Peyer's patch (tissue), 4 donors: ENCODE measurements around the gene YJU2. TPM values are rescaled to one million over a fixed set of nuclear protein-coding genes. Genes with fewer than 3 reads are reported as not detected.
"Not testable (repeated sequence)": the region's sequence is repeated elsewhere in the genome, so short reads cannot be mapped to it uniquely, and the experiment has no call there.

ENCODE experiments used
- DNase-seq, 3 donors: peaks; one replicate each; pipeline ENCODE4 v3.0.0-alpha.2; 2017 to 2019
- H3K27ac ChIP-seq, 4 donors: fragments of 200-600 bp; sonication (generic); one replicate each; pipeline ENCODE4 v1.5.1; 2016 to 2019
- H3K27me3 ChIP-seq, 2 donors: fragments of 200-600 bp; sonication (generic); one replicate each; pipeline ENCODE4 v1.5.1; 2019
- H3K36me3 ChIP-seq, 3 donors: fragments of 200-600 bp; sonication (generic); one replicate each; pipeline ENCODE4 v1.5.1; 2016 to 2019
- H3K4me1 ChIP-seq, 4 donors: fragments of 200-600 bp; sonication (generic); one replicate each; pipeline ENCODE4 v1.5.1; 2016 to 2019
- H3K4me3 ChIP-seq, 4 donors: fragments of 200-600 bp; sonication (generic); 1 replicate in 3 of 4; 2 replicates in 1 of 4; pipeline ENCODE4 v1.5.1; 2016 to 2019; ENCODE audit warnings: mild to moderate bottlenecking in 1 of 4
- H3K9me3 ChIP-seq, 4 donors: fragments of 200-600 bp; sonication (generic); one replicate each; pipeline ENCODE4 v1.5.1; 2016 to 2019; ENCODE audit warnings: mild to moderate bottlenecking in 1 of 4
- POLR2A ChIP-seq, 2 donors: fragments of 450-650 bp; IDR thresholded peaks; one replicate each; pipeline ENCODE4 v1.5.1; 2017; ENCODE audit warnings: antibody characterized with exemption in 2 of 2, mild to moderate bottlenecking in 2 of 2, moderate library complexity in 2 of 2
- total RNA-seq, 4 donors: library from RNA; depleted of rRNA; stranded (reverse); fragments of >200 nt; gene quantifications; one replicate each; pipeline ENCODE4 v1.1.0, GENCODE V29; 2016
- TF ChIP-seq, protein P1 (sequence below), 6 experiments: fragments of 450-650 bp in 4 of 6; fragments of 200-600 bp in 2 of 6; sonication (generic) in 1 of 6; IDR thresholded peaks; one replicate each; pipeline ENCODE4 v1.5.1; 2017 to 2019; ENCODE audit warnings: antibody characterized with exemption in 6 of 6, mild to moderate bottlenecking in 3 of 6, moderate library complexity in 1 of 6

Gene YJU2
- total RNA-seq, 4 donors from 2014 or later: 8.9 to 33.8 (median 24.1) TPM

DNA sequence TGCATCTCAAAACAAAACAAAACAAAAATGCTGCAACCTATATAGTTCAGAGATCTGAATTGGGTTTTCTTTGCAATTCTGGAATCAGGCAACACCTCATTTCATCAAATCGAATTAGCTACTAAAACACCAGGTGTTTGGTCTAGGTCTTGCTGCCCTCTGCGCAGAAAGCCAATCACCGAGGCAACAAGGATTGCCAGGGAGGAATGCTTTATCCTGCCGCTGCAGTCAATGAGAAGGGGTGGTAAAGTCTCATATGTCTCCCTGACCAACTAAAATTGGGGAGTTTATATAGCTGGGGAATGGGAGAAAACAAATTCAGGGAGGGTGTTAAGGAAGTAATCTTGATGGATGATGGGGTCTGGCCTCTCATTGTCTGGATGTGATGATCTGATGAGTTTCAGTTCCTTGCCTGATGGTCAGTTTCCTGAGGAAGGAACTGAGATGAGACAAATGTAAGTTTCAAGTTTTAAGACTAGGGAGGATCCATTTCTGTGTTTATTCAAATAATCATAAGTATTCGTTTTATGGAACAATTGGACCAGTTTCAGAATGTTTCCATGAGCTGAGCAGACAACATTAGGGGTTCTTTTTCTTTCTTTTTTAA, 5.0 kb upstream of the YJU2 start:
- H3K4me3 ChIP-seq: no peak overlapping the region
- H3K36me3 ChIP-seq: no peaks in the 10 kb centered on the region
- H3K4me1 ChIP-seq: peaks cover 0 to 5% (median 0%) of the 10 kb centered on the region in 4 donors
- TF ChIP-seq, protein P1, sequence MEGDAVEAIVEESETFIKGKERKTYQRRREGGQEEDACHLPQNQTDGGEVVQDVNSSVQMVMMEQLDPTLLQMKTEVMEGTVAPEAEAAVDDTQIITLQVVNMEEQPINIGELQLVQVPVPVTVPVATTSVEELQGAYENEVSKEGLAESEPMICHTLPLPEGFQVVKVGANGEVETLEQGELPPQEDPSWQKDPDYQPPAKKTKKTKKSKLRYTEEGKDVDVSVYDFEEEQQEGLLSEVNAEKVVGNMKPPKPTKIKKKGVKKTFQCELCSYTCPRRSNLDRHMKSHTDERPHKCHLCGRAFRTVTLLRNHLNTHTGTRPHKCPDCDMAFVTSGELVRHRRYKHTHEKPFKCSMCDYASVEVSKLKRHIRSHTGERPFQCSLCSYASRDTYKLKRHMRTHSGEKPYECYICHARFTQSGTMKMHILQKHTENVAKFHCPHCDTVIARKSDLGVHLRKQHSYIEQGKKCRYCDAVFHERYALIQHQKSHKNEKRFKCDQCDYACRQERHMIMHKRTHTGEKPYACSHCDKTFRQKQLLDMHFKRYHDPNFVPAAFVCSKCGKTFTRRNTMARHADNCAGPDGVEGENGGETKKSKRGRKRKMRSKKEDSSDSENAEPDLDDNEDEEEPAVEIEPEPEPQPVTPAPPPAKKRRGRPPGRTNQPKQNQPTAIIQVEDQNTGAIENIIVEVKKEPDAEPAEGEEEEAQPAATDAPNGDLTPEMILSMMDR (IDR thresholded peaks at IDR 0.05): no peak
- no peak for TF ChIP-seq POLR2A (IDR thresholded peaks at IDR 0.05)
- no peaks in the 10 kb centered on the region for H3K27me3 ChIP-seq
- no peak for DNase-seq
- peak overlapping the region in 1 of 4 donors; percentile 39 for H3K27ac ChIP-seq
- H3K9me3 ChIP-seq: peaks cover 0 to 5% (median 0%) of the 10 kb centered on the region in 4 donors

DNA sequence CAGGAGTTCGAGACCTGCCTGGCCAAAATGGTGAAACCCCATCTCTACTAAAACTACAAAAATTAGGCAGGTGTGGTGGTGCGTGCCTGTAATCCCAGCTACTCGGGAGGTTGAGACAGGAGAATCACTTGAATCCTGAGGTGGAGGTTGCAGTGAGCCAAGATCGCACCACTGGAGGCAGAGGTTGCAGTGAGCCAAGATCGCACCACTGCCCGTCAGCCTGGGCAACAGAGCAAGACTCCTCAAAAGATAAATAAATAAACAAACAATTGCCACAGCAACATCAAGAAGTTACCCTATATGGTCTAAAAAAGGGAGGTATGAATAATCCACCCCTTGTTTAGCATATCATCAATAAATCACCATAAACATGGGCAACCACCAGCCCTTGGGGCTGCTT, 942 bp upstream of the YJU2 start:
- peaks cover 0 to 22% (median 0%) of the 10 kb centered on the region in 3 donors for H3K36me3 ChIP-seq
- not testable (repeated sequence) for H3K9me3 ChIP-seq, H3K4me3 ChIP-seq, H3K4me1 ChIP-seq, DNase-seq, H3K27me3 ChIP-seq, H3K27ac ChIP-seq

DNA sequence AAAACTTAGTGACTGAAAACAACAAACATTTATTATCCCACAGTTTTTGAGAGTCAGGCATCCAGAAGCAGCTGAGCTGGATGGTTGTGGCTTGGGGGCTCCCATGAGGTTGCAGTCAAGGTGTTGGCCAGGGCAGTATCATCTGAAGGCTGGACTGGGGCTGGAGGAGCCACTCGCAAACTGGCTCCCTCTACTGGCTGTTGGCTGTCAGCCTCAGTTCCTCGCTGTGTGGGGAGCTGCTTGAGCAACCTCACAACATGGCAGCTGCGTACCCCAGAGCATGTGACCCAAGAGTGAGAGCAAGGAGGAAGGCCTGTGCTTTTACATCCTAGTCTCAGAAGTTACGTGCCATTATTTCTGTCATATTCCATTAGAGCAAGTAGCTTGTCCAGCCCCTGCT, 9.7 kb downstream of the YJU2 start:
- no peaks in the 10 kb centered on the region for H3K4me1 ChIP-seq
- H3K36me3 ChIP-seq: peaks cover 0 to 97% (median 0%) of the 10 kb centered on the region in 3 donors
- no peak for TF ChIP-seq POLR2A (IDR thresholded peaks at IDR 0.05)
- TF ChIP-seq, protein P1 (IDR thresholded peaks at IDR 0.05): no peak
- no peak for DNase-seq
- H3K27me3 ChIP-seq: no peaks in the 10 kb centered on the region
- H3K27ac ChIP-seq: no peak overlapping the region
- no peak overlapping the region for H3K4me3 ChIP-seq
- H3K9me3 ChIP-seq: no peaks in the 10 kb centered on the region

DNA sequence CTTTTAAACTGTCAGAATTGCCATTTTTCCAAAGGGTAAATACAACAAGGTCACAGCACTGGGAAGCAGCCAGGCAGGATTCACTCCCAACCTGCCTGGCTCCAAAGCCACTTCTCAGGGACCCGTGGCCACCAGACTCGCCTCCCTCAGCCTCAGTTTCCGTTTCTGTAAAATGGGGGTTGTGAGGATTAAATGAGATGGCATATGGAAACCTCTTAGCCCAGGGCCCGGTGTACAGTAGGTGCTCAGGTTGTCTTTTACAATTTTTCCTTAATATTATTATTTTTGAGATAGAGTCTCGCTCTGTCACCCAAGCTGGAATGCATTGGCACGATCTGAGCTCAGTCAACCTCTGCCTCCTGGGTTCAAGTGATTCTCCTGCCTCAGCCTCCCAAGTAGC, 10.1 kb downstream of the YJU2 start:
- H3K36me3 ChIP-seq: peaks cover 0 to 97% (median 0%) of the 10 kb centered on the region in 3 donors
- no peaks in the 10 kb centered on the region for H3K4me1 ChIP-seq
- no peak overlapping the region for H3K4me3 ChIP-seq
- TF ChIP-seq POLR2A (IDR thresholded peaks at IDR 0.05): no peak
- TF ChIP-seq, protein P1 (IDR thresholded peaks at IDR 0.05): no peak
- no peaks in the 10 kb centered on the region for H3K27me3 ChIP-seq
- H3K27ac ChIP-seq: no peak overlapping the region
- DNase-seq: no peak
- no peaks in the 10 kb centered on the region for H3K9me3 ChIP-seq

DNA sequence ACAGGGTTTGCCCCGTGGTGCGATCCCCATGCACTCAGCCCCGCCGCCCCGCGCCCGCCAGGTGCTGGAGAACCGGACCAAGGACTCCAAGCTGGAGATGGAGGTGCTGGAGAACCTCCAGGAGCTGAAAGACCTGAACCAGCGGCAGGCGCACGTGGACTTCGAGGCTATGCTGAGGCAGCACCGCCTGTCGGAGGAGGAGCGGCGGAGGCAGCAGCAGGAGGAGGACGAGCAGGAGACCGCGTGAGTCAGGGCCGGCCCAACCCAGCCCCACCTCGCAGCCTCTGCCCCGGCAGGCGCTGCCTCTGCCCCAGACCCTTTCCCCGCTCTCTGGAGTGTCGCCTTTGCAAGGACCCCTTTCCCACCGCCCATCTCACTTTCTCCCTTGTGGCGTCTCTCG, 11.3 kb downstream of the YJU2 start:
- Histone ChIP-seq H3K27ac (no peak overlapping the region), H3K27me3 (no peaks in the 10 kb centered on the region), H3K4me3 (no peak overlapping the region), H3K9me3 (no peaks in the 10 kb centered on the region), H3K4me1 (no peaks in the 10 kb centered on the region), H3K36me3 (peaks cover 0 to 97% (median 0%) of the 10 kb centered on the region in 3 donors)
- TF ChIP-seq, protein P1 (IDR thresholded peaks at IDR 0.05): no peak
- DNase-seq: no peak

DNA sequence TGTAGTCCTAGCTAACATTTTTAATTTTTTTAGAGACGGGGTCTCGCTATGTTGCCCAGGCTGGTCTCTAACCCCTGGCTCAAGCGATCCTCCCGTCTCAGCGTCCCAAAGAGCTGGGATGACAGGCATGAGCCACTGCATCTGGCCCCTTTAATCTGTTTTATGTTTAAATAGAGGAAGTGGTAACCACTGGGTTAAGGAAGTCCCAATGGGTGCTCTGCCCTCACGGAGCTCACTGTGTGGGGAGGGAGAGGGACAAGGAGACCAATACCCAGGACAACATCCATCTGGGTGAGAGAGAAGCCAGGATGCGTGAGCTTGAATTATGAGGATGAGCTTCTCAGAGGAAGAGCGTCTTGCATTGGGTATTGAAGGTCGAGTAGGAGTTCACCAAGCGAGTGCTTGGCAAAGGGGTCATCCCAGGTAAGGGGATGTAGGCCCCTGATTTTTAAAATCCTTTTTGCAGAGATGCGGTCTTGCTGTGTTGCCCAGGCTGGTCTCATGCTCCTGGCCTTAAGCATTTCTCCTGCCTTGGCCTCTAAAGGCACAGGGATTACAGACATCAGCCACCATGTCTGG, 13.8 kb downstream of the YJU2 start:
- no peak for TF ChIP-seq POLR2A (IDR thresholded peaks at IDR 0.05)
- TF ChIP-seq, protein P1 (IDR thresholded peaks at IDR 0.05): no peak

More for the DNA sequence above, 13.8 kb downstream of the YJU2 start:
- H3K36me3 ChIP-seq: peaks cover 0 to 90% (median 0%) of the 10 kb centered on the region in 3 donors
- no peaks in the 10 kb centered on the region for H3K4me1 ChIP-seq
- no peak overlapping the region for H3K27ac ChIP-seq
- no peaks in the 10 kb centered on the region for H3K9me3 ChIP-seq
- H3K27me3 ChIP-seq: no peaks in the 10 kb centered on the region
- DNase-seq: no peak
- H3K4me3 ChIP-seq: no peak overlapping the region
